Fibroblast of villous mesenchyme (primary cell): ENCODE results near the gene LRRC66. TPM values are rescaled to one million over a fixed set of nuclear protein-coding genes. Genes with fewer than 3 reads are reported as not detected.
A peak's percentile ranks its signal among the peaks of the same experiment; 100 is the strongest.

Experiments used
- DNase-seq: peaks from one replicate; pipeline ENCODE4 v3.0.0-alpha.2; 2010; ENCODE audit warnings: low read depth
- H3K4me3 ChIP-seq: 2 replicates; pipeline ENCODE4 v1.5.1; 2011; ENCODE audit warnings: low read depth, mild to moderate bottlenecking, low read length
- total RNA-seq: library from RNA; depleted of rRNA; stranded (reverse); fragments of >200 nt; gene quantifications from 2 replicates; pipeline ENCODE4 v1.2.3, GENCODE V29; 2012
- TF ChIP-seq, protein P1 (sequence below): IDR thresholded peaks from 2 replicates; pipeline ENCODE4 v1.5.1; 2012; ENCODE audit warnings: low read depth, mild to moderate bottlenecking, low read length; ENCODE audit not compliant: insufficient read depth

LRRC66 gene
- total RNA-seq, 1 donor = 0.43 TPM

DNA sequence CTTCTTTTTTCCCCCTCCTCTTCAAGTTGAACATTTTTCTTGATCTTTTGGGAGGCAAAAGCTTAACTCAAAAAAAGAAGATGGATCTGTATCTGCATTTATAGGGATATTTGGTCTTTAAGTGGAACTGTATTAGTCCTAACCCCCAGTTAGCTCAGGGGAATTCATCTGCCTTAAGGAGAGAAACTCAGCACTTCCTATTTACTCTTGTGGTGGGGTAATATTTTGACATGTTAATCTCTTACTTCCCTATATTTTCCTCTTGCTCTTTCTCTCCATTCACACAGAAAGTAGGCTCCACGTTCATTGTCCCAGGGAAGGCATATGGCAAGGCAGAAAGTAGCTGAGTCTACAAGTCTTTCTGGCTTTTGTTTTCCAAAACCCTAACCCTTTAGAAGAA, 5.3 kb downstream of the LRRC66 start:
- peak; percentile 9 for DNase-seq
- TF ChIP-seq, protein P1, sequence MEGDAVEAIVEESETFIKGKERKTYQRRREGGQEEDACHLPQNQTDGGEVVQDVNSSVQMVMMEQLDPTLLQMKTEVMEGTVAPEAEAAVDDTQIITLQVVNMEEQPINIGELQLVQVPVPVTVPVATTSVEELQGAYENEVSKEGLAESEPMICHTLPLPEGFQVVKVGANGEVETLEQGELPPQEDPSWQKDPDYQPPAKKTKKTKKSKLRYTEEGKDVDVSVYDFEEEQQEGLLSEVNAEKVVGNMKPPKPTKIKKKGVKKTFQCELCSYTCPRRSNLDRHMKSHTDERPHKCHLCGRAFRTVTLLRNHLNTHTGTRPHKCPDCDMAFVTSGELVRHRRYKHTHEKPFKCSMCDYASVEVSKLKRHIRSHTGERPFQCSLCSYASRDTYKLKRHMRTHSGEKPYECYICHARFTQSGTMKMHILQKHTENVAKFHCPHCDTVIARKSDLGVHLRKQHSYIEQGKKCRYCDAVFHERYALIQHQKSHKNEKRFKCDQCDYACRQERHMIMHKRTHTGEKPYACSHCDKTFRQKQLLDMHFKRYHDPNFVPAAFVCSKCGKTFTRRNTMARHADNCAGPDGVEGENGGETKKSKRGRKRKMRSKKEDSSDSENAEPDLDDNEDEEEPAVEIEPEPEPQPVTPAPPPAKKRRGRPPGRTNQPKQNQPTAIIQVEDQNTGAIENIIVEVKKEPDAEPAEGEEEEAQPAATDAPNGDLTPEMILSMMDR = no peak
- no peak overlapping the region for H3K4me3 ChIP-seq

DNA sequence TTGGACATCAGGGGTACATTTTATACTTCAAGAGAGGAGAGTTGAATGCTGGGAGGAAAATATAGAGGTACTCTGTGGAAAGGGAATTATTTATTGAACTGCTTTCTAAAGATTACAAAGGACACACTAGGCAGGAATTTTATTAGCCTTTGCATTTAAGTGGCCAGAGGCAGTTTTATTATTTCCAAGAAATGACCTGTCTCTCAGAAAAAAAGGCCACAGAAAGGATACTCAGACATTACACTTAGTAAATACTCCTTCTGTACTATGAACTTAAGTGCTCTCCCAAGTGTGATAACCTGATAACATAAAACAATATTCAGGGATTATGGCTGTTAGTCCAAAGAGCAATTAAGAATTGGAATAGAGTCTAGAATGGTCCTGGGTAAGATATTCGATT, 7.5 kb downstream of the LRRC66 start:
- TF ChIP-seq, protein P1 = no peak
- DNase-seq = no peak
- H3K4me3 ChIP-seq = no peak overlapping the region

DNA sequence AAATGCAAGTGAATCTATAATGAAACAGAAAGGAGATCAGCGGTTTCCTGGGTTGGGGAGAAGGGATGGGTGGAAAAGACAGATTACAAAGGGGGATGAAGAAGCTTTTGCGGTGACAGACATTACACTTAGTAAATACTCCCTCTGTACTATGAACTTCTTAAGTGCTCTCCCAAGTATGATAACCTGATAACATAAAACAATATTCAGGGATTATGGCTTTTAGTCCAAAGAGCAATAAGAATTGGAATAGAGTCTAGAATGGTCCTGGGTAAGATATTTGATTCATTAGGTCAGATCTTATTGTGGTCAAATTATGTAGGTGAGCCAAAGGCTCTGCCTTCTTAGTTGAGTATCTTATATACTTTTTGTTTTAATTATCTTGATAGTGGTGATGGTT, 9.2 kb downstream of the LRRC66 start:
- no peak overlapping the region for H3K4me3 ChIP-seq
- TF ChIP-seq, protein P1 = no peak
- DNase-seq = no peak

DNA sequence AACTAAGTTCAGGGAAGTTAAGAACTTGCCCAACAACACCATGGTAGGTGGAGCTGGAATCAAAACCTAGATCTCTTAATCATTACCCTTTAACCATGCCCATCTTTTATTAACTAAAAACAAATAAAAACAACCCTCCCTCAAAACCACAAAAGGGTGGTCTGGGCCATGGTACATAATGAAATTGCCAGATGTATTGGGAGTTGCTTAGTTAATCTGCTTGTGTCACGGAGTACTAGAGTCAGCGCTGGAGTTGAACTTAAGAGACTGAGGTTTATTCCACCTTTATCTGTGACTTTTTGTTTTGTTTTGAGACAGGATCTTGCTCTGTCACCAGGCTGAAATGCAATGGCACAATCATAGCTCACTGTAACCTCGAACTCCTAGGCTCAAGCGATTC, 13.3 kb downstream of the LRRC66 start:
- H3K4me3 ChIP-seq = no peak overlapping the region
- TF ChIP-seq, protein P1 = no peak
- DNase-seq = no peak

DNA sequence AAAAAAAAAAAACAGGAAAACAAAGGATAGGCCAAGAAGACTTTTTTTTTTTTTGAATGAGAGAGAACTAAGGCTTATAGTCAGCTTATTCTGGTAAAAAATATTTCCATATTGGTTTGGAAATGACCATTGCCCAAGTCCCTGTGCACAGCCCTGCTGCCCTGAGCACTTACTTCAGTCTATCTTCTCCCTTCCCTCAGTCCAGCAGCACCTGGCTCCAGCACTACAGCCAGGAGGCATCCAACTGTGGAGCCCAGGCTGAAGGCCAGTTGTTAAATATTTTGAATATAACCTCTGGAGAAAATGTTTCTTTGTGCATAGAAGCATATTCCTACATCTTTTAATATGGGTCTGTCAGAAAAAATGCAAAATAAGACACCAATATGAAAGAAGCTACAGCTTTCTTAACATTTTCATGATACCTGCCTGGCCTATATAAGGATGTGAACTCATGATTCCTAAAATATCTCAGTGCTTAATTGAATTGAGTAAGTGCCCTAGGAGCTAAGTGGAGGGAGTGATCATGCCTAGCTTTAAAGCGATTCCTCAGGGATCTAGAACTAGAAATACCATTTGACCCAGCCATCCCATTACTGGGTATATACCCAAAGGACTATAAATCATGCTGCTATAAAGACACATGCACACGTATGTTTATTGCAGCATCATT, 14.4 kb downstream of the LRRC66 start:
- DNase-seq = no peak
- TF ChIP-seq, protein P1 = no peak
- no peak overlapping the region for H3K4me3 ChIP-seq

DNA sequence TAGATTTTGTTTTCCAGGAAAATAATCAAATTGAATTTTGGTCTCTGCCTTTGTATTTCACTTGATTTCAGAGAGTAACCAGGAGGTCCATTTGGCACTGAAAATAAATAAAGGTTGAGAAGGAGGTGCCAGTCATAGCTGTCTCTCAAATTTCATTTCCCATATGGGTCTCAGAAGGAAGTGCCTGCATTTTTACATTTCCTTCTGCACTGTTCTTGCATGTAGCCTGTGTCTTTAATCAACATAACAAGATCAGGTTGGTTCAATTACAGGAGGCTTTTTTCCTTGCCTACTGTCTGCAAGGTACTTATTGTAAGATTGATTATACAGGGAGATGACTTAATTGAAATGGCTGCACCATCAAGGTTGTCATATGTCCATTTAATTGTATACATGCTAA, 15.7 kb downstream of the LRRC66 start:
- DNase-seq = no peak
- no peak overlapping the region for H3K4me3 ChIP-seq
- TF ChIP-seq, protein P1 = no peak

DNA sequence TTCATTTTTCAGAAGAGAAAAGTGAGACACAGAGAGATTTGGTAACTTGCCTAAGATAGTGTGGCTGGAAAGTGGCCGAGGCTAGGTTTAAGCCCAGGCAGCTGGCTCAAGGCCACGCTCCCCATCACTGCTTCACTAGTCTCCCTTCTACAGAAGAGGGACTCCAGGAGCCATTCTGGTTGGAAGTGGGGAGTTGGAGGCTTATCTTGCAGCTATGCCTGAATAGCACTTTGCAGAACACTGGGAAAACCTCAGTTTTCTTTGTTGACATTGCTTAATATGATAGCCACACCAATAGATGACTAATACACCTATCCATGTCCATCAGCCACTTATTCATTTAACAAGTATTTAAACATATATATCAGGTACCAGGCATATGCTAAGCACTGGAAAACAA, 18.5 kb downstream of the LRRC66 start:
- DNase-seq = peak; percentile 5

More for the DNA sequence above, 18.5 kb downstream of the LRRC66 start:
- TF ChIP-seq, protein P1 = no peak
- no peak overlapping the region for H3K4me3 ChIP-seq
